NT2/D1 (cell line): ENCODE measurements around the gene FBXL13.
"Not testable (repeated sequence)": the region's sequence is repeated elsewhere in the genome, so short reads cannot be mapped to it uniquely, and the experiment has no call there.

ENCODE experiments used
- SUZ12 ChIP-seq: IDR thresholded peaks from 2 replicates; pipeline ENCODE4 v1.6.1; 2011; ENCODE audit not compliant: insufficient read length, insufficient read depth; ENCODE audit errors: extremely low read depth
- YY1 ChIP-seq: IDR thresholded peaks from 2 replicates; pipeline ENCODE4 v1.6.1; 2011; ENCODE audit not compliant: insufficient read length, insufficient read depth
- ZNF274 ChIP-seq: IDR thresholded peaks from 2 replicates; pipeline ENCODE4 v1.6.1; 2011; ENCODE audit warnings: mild to moderate bottlenecking, low read depth, low read length

DNA sequence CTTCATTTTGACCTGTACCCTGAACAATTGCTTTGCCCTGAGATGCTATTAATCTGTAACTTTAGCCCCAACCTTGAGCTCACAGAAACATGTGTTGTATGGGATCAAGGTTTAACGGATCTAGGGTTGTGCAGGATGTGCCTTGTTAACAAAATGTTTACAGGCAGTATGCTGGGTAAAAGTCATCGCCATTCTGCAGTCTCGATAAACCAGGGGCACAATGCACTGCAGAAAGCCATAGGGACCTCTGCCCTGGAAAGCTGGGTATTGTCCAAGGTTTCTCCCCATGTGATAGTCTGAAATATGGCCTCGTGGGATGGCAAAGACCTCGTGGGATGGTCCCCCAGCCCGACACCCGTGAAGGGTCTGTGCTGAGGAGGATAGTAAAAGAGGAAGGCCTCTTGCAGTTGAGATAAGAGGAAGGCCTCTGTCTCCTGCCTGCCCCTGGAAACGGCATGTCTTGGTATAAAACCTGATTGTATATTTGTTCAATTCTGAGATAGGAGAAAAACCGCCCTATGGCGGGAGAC lies 236.0 kb downstream of the FBXL13 start:
- TF ChIP-seq ZNF274, SUZ12, YY1: not testable (repeated sequence)
